C1 segment of cervical spinal cord (tissue), 14 donors: Measurements from ENCODE around the gene TNS1.
A peak's percentile ranks its signal among the peaks of the same experiment; 100 is the strongest.
"Not testable (repeated sequence)": the region's sequence is repeated elsewhere in the genome, so short reads cannot be mapped to it uniquely, and the experiment has no call there.

ENCODE experiments used
- DNase-seq, 14 donors: peaks; one replicate each; lab custom pipeline; 2025; lab: John Stamatoyannopoulos, UW

The TNS1 gene

GRCh38 chr2:217786560-217786959, 216.2 kb downstream of the TNS1 start:
- DNase-seq: not testable (repeated sequence)

- peak in 11 of 14 donors; percentile 21 to 80 (median 60) for DNase-seq
Observed at GRCh38 chr2:217785544-217786045, 217.2 kb downstream of the TNS1 start.

GRCh38 chr2:217784996-217785543, 217.7 kb downstream of the TNS1 start:
- DNase-seq: no peak

- DNase-seq: no peak
Observed at GRCh38 chr2:217783243-217783642, 219.6 kb downstream of the TNS1 start.

- no peak for DNase-seq
Observed at GRCh38 chr2:217777906-217778305, 224.9 kb downstream of the TNS1 start.

GRCh38 chr2:217776631-217777030, 226.2 kb downstream of the TNS1 start:
- no peak for DNase-seq

- DNase-seq: no peak
Observed at GRCh38 chr2:217775920-217776503, 226.8 kb downstream of the TNS1 start.

- DNase-seq: no peak
Observed at GRCh38 chr2:217774232-217774631, 228.6 kb downstream of the TNS1 start.

- DNase-seq: no peak
Observed at GRCh38 chr2:217773539-217773938, 229.3 kb downstream of the TNS1 start.

GRCh38 chr2:217766356-217766755, 236.4 kb downstream of the TNS1 start:
- DNase-seq: no peak

GRCh38 chr2:217761645-217762277, 241.0 kb downstream of the TNS1 start:
- no peak for DNase-seq

- DNase-seq: no peak
Observed at GRCh38 chr2:217759991-217760390, 242.8 kb downstream of the TNS1 start.

- no peak for DNase-seq
Observed at GRCh38 chr2:217757108-217757463, 245.7 kb downstream of the TNS1 start.

GRCh38 chr2:217756375-217757107, 246.3 kb downstream of the TNS1 start:
- peak in 12 of 14 donors; percentile 27 to 82 (median 47) for DNase-seq

GRCh38 chr2:217755027-217755745, 247.6 kb downstream of the TNS1 start:
- no peak for DNase-seq

GRCh38 chr2:217753460-217754200, 249.2 kb downstream of the TNS1 start:
- DNase-seq: no peak

- DNase-seq: no peak
Observed at GRCh38 chr2:217752714-217753459, 249.9 kb downstream of the TNS1 start.

- no peak for DNase-seq
Observed at GRCh38 chr2:217751952-217752351, 250.8 kb downstream of the TNS1 start.

GRCh38 chr2:217751192-217751591, 251.6 kb downstream of the TNS1 start:
- no peak for DNase-seq
